Superior temporal gyrus (tissue), 1 donor: ENCODE data around the gene TGM6.

ENCODE experiments used
- DNase-seq: peaks from one replicate; pipeline ENCODE4 v3.0.0-alpha.2; 2016; ENCODE audit errors: extremely low spot score

Gene TGM6

GRCh38 chr20:2364044-2364443 lies 16.7 kb upstream of the TGM6 start:
- no peak for DNase-seq

DNA sequence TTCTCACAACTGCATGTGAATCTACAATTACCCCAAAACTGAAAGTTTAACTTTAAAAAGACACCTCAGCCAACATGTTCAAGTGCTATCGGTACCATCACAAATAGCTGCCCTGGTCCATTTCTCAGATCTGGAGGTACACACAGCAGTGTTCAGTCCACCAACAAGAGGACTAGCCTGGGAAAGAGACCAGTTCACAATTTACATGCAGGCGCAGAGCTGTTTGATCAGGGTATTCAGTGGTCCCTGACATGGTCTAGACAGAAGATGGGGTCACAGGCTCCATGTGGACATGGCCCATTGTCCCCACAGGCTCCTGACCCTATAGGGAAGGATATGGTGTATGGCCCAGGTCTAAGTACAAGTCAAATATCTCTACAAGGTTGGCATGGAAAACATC lies 15.6 kb upstream of the TGM6 start:
- no peak for DNase-seq

DNA sequence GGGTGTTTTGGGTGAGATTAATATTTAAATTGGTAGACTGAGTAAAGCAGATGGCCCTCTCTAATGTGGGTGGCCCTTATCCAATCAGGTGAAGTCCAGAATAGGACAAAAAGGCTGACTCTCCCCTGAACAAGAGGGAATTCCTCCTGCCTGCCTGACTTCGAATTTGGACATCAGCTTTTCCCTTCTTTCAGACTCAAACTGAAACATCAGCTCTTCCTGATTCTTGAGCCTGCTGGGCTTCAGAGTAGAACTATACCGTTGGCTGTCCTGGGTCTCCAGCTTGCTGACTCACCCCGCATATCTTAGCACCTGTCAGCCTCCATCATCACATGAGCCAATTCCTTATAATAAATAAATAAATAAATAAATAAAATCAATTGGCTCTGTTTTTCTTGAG lies 15.0 kb upstream of the TGM6 start:
- DNase-seq, result no peak

DNA sequence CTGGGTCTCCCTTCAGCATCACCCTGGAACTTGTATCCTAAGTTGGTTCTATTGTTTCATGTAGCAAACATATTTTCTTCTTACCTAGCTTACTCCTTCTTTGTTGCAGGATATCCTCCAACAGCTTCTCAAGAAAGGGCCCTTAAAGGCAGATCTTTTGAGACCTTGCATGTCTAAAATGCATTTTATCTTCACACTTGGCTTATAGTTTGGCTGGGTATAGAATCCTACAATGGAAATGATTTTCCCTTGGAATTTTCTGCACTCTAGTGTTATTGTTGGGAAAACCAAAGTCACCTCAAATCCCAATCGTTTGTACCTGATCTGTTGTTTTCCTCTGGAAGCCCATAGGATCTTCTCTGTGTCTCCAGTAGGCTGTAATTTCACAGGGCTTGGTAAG lies 12.1 kb upstream of the TGM6 start:
- no peak for DNase-seq

- DNase-seq, result no peak
Observed at GRCh38 chr20:2373098-2373497, 7.6 kb upstream of the TGM6 start.

DNA sequence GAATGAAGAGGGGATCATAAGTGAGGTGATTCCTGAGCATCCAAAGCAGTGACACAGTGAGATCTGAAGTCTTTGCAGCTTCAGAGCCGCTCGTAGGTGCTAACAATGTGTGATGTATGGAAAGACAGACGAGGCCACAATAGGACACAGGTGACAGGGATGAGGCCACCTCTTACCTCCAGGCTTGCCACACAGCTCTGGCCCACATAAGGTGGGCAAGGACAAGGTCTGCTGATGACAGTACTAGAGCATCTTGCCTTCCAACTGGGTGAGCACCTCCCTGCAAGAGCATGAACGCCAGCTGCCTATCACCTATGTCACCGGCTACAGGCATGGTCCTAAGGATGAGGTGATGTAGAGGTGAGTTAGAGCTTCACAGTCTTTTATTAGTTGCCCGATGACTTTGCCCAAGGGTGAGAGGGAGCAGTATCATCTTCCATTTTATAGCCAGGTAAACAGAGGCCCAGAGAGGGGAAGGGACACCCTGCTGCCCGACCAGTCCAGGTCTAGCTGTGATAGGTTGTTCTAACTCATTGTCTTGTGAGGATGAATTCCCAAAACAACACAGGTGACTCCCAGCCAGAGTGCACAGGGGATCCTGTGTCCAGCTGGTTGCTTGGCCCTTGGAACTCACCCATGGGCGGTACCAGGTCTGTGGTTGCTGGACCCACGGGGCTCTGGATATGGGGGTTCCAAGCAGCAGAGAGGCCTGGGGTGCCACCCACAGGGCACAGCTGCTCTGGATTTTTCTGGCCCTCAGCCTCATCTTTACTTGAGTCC lies 6.2 kb upstream of the TGM6 start:
- no peak for DNase-seq

DNA sequence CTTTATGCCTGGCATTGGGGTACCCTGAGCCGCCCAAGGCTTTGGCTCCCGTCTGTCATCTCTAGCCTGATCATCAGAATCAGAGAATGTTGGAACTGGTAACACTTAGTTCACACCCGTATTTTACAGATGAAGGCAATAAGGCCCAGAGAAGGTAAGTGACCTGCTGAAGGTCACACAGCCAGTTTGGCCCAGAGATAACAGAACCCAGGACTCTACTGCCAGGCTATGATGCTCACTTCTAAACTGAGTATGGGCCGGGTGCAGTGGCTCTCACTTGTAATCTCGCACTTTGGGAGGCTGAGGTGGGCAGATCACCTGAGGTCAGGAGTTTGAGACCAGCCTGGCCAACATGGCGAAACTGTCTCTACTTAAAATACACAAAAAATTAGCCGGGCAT lies 1.8 kb upstream of the TGM6 start:
- DNase-seq, result no peak

DNA sequence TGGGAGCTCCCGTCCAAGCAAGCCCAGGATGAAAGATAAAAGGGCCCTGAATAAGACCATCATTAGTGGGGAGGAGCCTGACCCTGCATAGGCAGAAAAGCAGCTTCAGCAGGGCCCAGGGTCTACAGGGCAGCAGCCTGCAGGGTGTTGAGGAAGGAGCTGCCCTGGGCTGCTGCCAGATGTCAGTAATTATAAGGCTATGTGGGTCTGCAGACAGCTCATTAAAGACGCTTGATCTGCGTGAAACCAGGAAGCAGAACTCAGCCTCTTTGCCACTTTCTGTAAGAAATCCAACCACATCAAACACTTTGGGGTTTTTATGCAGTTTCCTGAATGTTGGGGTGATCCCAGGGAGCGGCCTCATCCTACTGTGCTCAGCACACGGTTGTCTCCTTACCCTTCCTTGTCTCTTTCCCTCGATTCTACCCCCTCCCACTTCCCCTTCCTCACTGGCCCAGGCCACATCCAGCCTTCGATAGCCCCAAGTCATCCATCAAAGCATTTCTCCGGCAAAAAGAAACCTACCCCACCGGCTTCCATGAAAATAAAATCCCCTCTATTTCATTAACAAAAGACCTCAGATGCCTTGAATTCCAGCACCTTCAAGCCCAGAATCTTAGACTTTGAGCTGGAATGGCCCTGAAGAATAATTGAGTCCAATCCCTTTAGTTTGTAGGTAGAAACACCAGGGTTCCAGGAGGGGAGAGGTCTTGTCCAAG lies 1.0 kb upstream of the TGM6 start:
- DNase-seq, result no peak

- DNase-seq, result no peak
Observed at GRCh38 chr20:2381303-2381702, 602 bp downstream of the TGM6 start.

GRCh38 chr20:2382833-2383232 lies 2.1 kb downstream of the TGM6 start:
- no peak for DNase-seq

DNA sequence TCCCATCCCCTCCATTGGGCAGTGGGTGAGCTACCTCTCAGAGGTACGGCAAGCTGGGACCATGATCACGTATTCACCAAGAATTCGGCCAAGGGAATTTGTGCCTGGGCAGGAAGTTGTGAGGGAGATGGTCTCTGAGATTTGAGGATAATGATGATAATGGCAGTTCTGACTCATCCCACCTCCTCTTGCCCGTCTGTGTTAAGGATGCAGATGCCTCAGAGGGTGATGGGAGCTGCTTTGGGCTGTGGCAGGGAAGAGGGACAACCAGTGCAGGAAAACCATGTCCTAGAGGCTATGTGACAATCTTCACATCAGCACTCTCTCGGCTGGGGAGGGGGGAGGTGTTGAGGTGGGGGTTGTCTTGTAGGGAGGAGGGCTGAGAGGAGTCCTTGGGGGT lies 4.3 kb downstream of the TGM6 start:
- DNase-seq, result no peak

DNA sequence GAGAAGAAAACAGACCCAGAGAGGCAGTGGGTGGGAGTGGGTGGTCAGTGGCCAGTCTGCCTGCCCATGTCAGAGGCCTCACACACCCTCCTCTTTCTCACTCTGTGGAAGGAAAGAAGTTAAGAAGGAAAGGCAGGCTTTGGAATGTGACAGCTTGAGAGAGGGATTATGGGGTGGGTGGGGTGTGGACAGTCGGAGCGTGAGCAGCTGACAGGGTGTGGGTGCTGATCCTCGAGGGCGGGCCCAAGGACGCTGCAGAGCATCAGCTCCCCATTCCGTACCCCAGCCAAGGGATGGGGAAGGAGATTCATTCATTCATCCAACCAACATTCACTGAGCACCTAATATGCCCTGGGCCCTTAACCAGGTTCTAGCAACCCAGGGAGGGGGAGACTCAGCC lies 4.8 kb downstream of the TGM6 start:
- no peak for DNase-seq

GRCh38 chr20:2386516-2387179 lies 5.9 kb downstream of the TGM6 start:
- DNase-seq, result no peak

DNA sequence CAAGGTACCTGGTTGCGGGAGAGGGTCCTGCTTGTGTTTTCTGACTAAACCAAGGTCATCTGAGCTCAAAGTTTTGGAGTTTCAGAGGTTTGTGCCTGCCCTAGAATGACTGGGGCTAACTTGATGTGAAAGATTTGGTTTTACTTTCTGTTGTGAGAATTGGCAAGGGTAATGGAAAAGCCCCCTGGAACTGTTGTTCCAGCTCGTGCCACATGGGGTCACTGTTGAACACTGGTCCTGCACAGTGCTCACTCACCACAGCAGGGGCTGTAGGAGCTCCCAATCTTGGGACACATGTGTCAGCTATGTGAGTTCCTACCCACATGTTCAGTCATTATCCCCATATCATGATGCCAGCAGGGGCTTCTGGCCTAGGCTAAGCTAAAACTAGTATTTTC lies 6.5 kb downstream of the TGM6 start:
- DNase-seq, result no peak

DNA sequence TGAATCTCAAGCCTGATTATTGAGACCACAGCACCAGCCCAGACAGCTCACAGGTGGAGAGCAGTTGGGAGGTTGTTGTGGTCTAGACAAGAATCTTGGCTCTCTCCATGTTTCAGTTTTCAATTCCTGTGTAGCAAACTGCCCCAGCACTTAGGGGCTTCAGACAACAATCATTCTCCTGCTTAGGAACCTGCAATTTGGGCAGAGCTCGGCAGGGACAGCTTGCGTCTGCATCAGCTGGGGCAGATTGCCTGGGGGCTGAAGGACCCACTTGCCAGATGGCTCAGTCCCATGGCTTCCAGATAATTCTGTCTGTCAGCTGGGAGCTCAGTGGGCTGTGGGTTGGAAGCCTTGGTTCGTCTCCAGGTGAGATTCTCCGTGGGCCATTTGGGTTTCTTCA lies 6.9 kb downstream of the TGM6 start:
- DNase-seq, result no peak

DNA sequence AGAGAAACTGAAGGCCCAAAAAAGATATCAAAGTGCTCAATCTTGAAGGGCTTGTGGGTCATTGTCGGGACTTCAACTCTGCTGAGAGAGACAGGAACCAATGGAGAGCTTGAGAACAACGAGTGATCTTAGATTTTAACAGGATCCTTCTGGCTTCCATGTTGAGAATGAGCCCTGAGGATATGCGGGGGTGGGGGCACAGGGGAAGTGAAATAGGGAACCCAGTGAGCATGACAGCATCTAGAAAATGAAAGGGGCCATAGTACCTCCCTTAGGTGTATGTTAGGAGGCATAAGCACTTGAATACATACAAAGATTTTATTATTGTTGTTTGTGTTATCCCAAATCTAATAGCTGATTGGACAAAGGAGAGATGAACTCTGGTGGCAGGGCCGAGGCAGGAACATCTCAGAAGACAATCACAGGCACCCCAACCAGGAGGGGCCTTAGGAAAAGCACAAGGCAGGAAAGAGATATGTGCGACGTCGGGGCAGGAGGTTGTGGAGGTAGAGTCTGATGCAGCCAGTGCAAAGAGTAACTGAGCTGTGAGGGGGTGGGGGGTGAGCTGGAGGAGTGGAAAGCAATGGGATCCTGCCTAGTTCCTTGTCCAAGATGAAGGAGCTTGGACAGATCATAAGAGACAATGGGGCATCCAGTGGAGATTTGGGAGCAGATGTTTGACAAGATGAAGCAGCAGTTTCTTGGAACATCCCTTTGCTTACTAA lies 10.4 kb downstream of the TGM6 start:
- DNase-seq, result no peak

DNA sequence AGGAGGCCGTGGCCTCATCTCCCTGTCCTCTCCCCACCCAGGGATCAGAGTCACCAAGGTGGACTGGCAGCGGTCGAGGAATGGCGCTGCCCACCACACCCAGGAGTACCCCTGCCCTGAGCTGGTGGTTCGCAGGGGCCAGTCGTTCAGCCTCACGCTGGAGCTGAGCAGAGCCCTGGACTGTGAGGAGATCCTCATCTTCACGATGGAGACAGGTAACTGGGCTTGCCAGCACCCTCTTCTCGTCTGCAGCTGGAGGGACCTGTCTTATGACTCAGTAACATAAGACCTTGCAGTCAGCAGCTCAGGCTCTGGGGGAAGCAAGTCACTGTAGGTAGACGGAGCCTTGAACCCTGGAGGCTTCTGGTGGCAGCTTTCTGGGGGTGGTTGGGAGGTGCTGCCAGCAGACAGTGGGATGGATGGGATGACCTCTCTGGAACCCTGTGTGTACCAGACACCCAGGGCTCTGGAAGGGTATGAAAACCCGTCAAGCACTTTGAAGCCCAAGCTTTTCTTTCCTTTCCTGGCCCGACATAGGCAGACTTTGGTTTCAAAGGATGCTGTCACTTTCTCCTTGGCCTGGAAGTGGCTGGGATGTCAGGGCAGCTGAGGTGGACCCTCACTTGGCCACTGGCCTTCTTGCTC lies 13.8 kb downstream of the TGM6 start:
- no peak for DNase-seq

GRCh38 chr20:2395136-2395535 lies 14.4 kb downstream of the TGM6 start:
- DNase-seq, result no peak

DNA sequence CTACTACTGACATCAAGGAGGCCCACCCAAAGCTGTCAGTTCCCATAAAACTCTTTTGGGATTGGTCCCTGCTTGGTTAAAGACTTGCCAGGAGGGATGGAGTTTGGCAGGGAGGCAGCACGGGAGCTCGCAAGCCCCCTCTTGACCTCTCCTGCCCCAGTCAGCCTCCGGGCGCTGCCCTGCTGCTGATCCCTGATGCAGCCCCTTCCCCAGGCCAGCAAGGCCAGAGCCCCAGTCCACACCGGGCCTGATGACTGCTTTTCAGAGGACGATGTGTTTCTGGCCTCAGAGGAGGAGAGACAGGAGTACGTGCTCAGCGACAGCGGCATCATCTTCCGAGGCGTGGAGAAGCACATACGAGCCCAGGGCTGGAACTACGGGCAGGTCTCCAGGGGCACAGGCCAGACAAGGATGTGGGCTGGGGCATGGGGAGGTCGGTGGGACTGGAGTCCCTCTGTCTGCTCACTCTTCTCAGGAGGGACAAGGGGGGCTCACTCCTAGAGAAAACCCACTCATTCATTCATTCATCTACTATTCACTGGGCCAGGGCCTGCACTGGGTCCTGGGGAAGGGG lies 15.6 kb downstream of the TGM6 start:
- no peak for DNase-seq

DNA sequence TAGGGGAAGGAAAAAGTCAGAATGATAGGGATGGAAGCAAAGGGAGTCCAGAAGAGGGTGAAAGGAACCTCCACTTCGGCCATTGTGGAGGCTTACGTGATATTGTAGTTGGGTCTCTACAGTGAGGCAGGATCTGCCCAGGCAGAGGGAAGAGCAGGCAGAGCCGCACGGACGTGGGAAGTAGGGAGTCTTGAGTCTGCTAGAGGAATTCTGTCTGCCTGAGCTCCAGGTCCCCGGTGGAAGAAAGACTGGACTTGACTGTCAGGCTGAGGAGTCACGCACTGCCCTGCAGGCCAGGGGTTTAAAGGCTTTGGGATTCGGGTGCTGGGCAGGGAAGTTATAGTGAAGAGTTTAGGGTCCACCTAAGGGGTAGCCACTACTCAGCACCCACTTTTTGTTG lies 16.4 kb downstream of the TGM6 start:
- no peak for DNase-seq

GRCh38 chr20:2397595-2398145 lies 17.0 kb downstream of the TGM6 start:
- DNase-seq, result no peak
